D721Med (cell line): ENCODE data around the gene PTGER4.
"Not testable (repeated sequence)": the region's sequence is repeated elsewhere in the genome, so short reads cannot be mapped to it uniquely, and the experiment has no call there.

Experiments
- DNase-seq: peaks from one replicate; pipeline ENCODE4 v3.0.0; 2011; ENCODE audit warnings: low spot score; ENCODE audit not compliant: insufficient read length
- FAIRE-seq: peaks from 2 replicates; lab custom pipeline; 2011; peaks lifted over from hg19 to GRCh38; lab: Jason Lieb, UNC
- TF ChIP-seq, protein P1 (sequence below): IDR thresholded peaks from 2 replicates; pipeline ENCODE4 v1.5.1; 2012; ENCODE audit warnings: mild to moderate bottlenecking, control low read depth; ENCODE audit not compliant: insufficient read depth; ENCODE audit errors: missing control alignments

PTGER4 gene

DNA sequence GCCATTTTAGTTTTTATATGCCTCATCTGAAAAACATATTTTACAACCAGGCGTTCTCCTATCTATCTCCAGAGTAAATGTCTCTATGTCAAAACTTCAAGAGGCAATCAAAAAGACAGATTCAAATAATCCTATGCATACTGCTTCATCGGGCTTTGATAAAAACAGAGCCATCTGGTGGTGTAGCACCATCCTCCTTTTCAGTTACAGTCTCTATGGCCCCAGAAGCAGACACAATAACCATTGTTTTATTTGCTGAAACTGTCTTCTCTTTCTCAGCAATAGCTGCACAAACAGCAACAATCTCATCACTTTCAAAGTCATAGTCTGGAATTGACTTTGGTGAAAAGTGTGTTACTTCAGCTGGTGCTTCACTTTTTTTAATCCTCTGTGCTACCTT lies 36.3 kb downstream of the PTGER4 start:
- FAIRE-seq, result no peak
- DNase-seq, result no peak
- TF ChIP-seq, protein P1, sequence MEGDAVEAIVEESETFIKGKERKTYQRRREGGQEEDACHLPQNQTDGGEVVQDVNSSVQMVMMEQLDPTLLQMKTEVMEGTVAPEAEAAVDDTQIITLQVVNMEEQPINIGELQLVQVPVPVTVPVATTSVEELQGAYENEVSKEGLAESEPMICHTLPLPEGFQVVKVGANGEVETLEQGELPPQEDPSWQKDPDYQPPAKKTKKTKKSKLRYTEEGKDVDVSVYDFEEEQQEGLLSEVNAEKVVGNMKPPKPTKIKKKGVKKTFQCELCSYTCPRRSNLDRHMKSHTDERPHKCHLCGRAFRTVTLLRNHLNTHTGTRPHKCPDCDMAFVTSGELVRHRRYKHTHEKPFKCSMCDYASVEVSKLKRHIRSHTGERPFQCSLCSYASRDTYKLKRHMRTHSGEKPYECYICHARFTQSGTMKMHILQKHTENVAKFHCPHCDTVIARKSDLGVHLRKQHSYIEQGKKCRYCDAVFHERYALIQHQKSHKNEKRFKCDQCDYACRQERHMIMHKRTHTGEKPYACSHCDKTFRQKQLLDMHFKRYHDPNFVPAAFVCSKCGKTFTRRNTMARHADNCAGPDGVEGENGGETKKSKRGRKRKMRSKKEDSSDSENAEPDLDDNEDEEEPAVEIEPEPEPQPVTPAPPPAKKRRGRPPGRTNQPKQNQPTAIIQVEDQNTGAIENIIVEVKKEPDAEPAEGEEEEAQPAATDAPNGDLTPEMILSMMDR, result no peak

DNA sequence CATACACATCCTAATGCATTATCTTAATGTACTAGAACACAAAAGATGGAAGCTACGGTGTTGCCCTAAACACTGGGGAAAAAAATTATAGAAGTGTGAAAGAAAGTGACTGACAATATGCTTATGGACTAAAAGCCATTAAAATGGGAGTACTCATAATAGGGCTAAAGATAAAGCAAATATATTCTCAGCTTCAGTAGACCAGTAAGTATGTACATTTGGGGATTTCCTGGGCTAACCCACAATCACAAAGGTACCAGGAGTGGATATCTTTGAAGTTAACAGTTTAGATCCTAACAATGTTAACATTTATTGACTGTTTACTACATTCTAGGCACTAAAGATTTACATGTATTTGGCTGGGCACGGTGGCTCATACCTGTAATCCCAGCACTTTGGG lies 36.9 kb downstream of the PTGER4 start:
- DNase-seq (no peak), FAIRE-seq (no peak)
- TF ChIP-seq, protein P1, result no peak

- TF ChIP-seq, protein P1, result no peak
- no peak for DNase-seq
- no peak for FAIRE-seq
These were observed 37.6 kb downstream of the PTGER4 start for GRCh38 chr5:40717281-40717680.

DNA sequence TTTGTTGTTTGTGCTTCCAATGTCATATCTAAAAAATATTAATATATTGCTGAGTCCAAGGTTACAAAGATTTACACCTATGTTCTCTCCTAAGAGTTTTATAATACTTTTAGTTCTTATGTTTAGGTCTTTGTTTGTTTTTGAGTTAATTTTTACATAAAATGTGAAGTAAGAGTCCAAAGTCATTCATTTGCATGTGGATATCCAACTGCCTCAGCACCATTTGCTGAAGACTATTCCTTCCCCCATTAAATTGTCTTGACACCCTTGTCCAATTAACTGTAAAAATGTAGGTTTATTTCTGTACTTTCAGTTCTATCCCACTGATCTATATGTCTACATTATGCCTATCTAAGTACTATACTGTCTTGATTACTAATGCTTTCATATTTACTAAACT lies 40.4 kb downstream of the PTGER4 start:
- DNase-seq (no peak), FAIRE-seq (no peak)
- TF ChIP-seq, protein P1, result no peak

GRCh38 chr5:40722497-40722911 lies 42.8 kb downstream of the PTGER4 start:
- FAIRE-seq, DNase-seq: not testable (repeated sequence)

- DNase-seq, result no peak
- FAIRE-seq, result peak; percentile 51
- TF ChIP-seq, protein P1, result no peak
These were observed 53.7 kb downstream of the PTGER4 start for GRCh38 chr5:40733434-40733833.

DNA sequence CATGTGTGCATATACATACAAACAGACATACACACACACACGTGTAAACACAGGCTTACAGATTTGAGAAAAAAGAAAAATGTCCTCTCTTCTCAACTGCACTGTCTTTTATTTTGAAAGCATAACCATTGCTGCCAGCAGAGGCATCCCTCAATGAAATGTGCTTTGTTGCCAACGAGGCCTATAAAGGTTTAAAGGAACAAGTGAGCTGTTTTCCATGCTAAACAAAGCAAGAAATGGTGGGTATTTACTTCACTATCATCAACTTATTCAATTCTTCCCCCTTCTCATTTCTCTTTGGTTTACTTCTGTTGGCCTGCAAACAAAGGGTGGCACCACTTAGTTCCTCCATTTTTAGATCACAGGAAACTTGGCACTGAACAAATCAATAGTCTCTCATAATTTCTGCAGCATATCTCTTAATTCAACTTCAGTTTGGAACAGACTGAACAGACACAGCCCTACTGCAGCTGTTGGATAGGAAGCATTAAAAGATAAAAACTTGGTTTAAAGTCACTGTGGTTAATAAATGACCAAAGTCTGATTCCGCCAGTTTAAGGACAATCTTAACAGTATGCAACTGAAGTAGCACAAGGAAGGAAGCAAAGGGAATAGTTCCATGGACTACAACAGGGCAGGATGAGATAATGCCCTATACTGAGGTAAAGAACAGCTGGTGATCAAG lies 54.3 kb downstream of the PTGER4 start:
- FAIRE-seq (no peak), DNase-seq (no peak)
- TF ChIP-seq, protein P1, result no peak

GRCh38 chr5:40734986-40735385 lies 55.3 kb downstream of the PTGER4 start:
- no peak for DNase-seq
- TF ChIP-seq, protein P1, result no peak
- no peak for FAIRE-seq
